Ramos (cell line): ENCODE data around the gene APOL6.

Experiments
- in situ Hi-C: fragments of 300-500 bp; cut with MboI; formaldehyde crosslinking; loops from one replicate; pipeline ENCODE4 v1.14.3; 2022; ENCODE audit warnings: low sequenced_read_pairs; ENCODE audit not compliant: unreplicated experiment

APOL6 gene

GRCh38 chr22:35633520-35633919, 14.7 kb upstream of the APOL6 start:
- in situ Hi-C loops, result loop anchor here (5.0 to 10.0 kb wide), 3 partner anchors 51 to 431 kb away; no protein-coding TSS in a partner anchor

- in situ Hi-C loops, result loop anchor here (5.0 to 10.0 kb wide), 3 partner anchors 51 to 431 kb away; no protein-coding TSS in a partner anchor
Observed at GRCh38 chr22:35634015-35634414, 14.2 kb upstream of the APOL6 start.

- in situ Hi-C loops, result loop anchor here (5.0 to 10.0 kb wide), 3 partner anchors 50 to 430 kb away; no protein-coding TSS in a partner anchor
Observed at GRCh38 chr22:35634943-35635540, 13.2 kb upstream of the APOL6 start.

- in situ Hi-C loops, result loop anchor here (10.0 kb wide), 2 partner anchors 48 to 428 kb away; no protein-coding TSS in a partner anchor
Observed at GRCh38 chr22:35637254-35637653, 11.0 kb upstream of the APOL6 start.

GRCh38 chr22:35638001-35638400, 10.2 kb upstream of the APOL6 start:
- in situ Hi-C loops, result loop anchor here (10.0 kb wide), 2 partner anchors 47 to 427 kb away; no protein-coding TSS in a partner anchor

- in situ Hi-C loops, result loop anchor here (10.0 kb wide), 2 partner anchors 46 to 426 kb away; no protein-coding TSS in a partner anchor
Observed at GRCh38 chr22:35638410-35638809, 9.8 kb upstream of the APOL6 start.

GRCh38 chr22:35641494-35642120, 6.6 kb upstream of the APOL6 start:
- in situ Hi-C loops, result no loop called here

GRCh38 chr22:35642305-35642741, 5.9 kb upstream of the APOL6 start:
- in situ Hi-C loops, result no loop called here

GRCh38 chr22:35643991-35644390, 4.3 kb upstream of the APOL6 start:
- in situ Hi-C loops, result no loop called here

GRCh38 chr22:35645646-35646045, 2.6 kb upstream of the APOL6 start:
- in situ Hi-C loops, result no loop called here

- in situ Hi-C loops, result no loop called here
Observed at GRCh38 chr22:35649026-35649553, 844 bp downstream of the APOL6 start.

GRCh38 chr22:35649636-35650250, 1.5 kb downstream of the APOL6 start:
- in situ Hi-C loops, result no loop called here

- in situ Hi-C loops, result no loop called here
Observed at GRCh38 chr22:35651085-35651484, 2.8 kb downstream of the APOL6 start.

- in situ Hi-C loops, result no loop called here
Observed at GRCh38 chr22:35653824-35654223, 5.6 kb downstream of the APOL6 start.

GRCh38 chr22:35656284-35656752, 8.1 kb downstream of the APOL6 start:
- in situ Hi-C loops, result no loop called here

- in situ Hi-C loops, result no loop called here
Observed at GRCh38 chr22:35657571-35658312, 9.5 kb downstream of the APOL6 start.

GRCh38 chr22:35660291-35661127, 12.3 kb downstream of the APOL6 start:
- in situ Hi-C loops, result no loop called here

- in situ Hi-C loops, result no loop called here
Observed at GRCh38 chr22:35661464-35661863, 13.2 kb downstream of the APOL6 start.

GRCh38 chr22:35662914-35663313, 14.7 kb downstream of the APOL6 start:
- in situ Hi-C loops, result no loop called here
